ENCODE measurements around the gene WWC1.

WWC1 gene

DNA sequence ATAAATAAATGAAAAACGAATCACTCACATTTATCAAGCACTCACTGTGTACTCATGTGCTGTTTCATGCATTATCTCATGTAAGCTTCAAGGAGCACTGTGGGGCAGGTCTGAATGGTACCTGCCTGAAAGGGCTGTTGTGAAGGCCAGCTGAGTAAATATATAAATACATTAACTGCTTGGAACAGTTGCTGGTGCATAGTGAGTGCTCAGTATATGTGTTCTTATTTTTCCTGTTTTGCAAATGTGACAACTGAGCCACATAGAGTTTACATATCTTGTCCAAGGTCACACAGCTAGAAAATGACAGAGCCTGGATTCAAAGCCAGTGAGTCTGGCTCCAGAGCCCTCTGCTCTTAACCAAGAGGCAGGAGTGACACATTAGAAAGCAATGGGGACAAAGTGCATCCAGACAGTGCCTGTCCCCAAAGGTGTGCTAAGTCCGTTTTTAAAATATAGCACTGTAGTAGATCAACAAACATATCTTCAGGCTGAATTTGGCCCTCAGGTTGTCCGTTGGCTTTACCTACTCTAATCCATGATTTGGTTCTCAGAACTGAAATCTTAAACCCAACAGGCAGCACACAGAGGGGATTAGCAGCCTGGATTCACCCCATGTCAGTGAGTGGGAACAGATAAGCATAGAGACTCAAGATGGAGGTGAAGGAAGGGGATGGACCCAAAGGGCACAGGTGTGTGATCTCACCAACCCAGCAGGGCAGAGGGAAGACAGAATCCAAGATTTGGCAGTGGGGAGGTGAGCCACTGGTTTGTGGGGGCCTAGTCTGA lies 70.8 kb downstream of the WWC1 start:
- H3K27me3 Mint-ChIP-seq, result peaks cover 0 to 7% of the 10 kb centered on the region in 2 donors
- peaks cover 0 to 2% of the 10 kb centered on the region in 2 donors for H3K9me3 Mint-ChIP-seq
- ATAC-seq (replicated peaks), result no peak
- H3K4me3 Mint-ChIP-seq, result no peak overlapping the region
- H3K36me3 Mint-ChIP-seq, result no peaks in the 10 kb centered on the region
- no peak for DNase-seq
- H3K27ac Mint-ChIP-seq, result no peak overlapping the region
- H3K4me1 Mint-ChIP-seq, result no peaks in the 10 kb centered on the region

DNA sequence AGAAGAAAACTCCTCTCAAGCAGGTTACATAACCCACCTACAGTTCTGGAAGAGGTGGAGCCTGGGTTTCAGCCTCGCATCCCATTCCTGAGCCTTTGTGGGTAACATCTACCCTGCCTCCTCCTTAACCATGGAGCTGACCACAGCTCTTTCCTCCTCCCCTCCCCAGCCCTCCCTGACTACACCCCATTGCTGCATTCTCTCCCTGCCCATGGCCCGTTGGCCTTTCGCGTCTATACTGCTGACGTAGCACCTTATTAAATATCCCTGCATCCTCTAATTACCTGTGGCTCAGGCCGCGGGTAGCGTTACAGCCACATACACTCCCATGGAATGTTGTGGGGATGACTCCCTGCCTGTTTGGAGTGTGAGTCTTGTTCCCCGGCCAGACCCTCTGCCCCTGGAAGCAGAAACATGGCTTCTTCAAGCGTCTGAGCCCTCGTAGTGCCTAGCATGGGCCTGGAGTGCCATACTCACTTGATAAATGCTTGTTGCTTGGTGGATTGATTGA lies 72.8 kb downstream of the WWC1 start:
- Mint-ChIP-seq H3K36me3 (no peaks in the 10 kb centered on the region), H3K27ac (no peak overlapping the region), H3K4me3 (no peak overlapping the region), H3K9me3 (peaks cover 0 to 2% of the 10 kb centered on the region in 2 donors), H3K4me1 (no peaks in the 10 kb centered on the region), H3K27me3 (peaks cover 0 to 7% of the 10 kb centered on the region in 2 donors)
- ATAC-seq (replicated peaks), result no peak
- DNase-seq, result no peak

DNA sequence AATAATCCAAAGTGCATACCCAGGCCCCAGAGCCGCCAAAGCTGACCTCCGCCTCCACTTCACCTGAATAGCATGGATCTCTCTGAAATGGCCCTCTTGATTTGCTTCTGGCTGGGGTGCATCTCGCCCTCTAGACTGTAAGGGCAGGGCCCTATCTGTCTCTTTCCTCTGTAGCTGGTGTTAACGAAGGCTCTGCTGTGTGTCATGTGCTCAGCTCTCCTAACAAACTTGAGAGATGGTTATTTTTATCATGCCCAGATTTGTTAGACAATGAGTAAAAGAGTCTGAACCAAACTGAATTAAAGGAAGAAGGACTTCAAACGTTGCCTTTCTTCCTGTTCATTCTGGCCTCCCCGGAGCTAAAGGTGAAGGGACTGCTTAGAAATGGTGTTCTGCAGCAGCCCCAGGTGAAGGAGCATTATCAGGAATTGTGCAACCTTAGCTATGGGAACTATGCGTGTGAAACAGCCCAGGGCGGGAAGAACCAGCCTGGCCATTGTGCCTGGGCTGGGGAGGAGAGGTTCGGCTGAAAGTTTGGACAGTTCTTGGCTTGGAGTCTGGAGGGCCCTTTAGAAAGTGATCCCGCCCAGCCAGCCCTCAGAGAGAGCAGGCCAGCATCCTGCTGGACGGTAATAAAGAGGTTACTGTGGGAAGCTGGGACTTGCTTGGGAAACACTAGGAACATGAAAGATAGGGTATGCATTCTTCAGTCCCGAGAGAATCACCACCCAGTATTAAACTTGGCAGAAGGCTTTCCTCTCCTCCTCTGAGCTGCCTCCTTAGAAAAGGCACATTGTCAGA lies 73.5 kb downstream of the WWC1 start:
- ATAC-seq (replicated peaks) (peak in 1 of 2 donors; percentile 19), DNase-seq (no peak)
- Mint-ChIP-seq H3K4me1 (no peaks in the 10 kb centered on the region), H3K9me3 (peaks cover 0 to 2% of the 10 kb centered on the region in 2 donors), H3K27ac (no peak overlapping the region), H3K4me3 (no peak overlapping the region), H3K36me3 (no peaks in the 10 kb centered on the region), H3K27me3 (peaks cover 0 to 7% of the 10 kb centered on the region in 2 donors)

DNA sequence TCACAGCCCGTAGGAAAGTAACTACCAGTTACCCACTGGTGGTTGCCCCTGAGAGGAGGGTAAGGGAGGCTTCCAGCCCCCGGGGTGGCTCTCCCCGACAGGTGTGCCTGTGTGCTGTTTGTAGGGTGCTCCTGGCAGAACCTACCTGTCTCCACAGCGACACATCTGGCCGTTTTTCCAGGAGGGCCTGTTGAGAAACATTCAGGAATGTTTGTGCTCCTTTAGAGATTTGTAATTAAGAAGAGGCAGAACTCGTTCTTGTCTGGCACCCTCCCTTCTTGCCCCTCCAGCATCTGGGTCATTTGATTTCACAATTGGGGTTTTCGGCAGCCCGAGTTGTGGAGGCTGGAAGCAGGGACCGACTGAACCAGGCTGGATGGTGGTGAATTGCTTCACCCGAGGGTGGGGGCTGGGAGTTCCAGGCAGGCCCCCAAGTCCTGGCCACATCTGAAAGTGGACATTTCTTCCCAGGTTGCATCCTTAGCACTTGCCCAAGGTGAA lies 74.2 kb downstream of the WWC1 start:
- no peak for DNase-seq
- no peak for ATAC-seq (replicated peaks)
- peaks cover 0 to 7% of the 10 kb centered on the region in 2 donors for H3K27me3 Mint-ChIP-seq
- H3K4me1 Mint-ChIP-seq, result no peaks in the 10 kb centered on the region
- H3K36me3 Mint-ChIP-seq, result no peaks in the 10 kb centered on the region
- no peak overlapping the region for H3K27ac Mint-ChIP-seq
- H3K9me3 Mint-ChIP-seq, result peaks cover 0 to 2% of the 10 kb centered on the region in 2 donors
- no peak overlapping the region for H3K4me3 Mint-ChIP-seq

DNA sequence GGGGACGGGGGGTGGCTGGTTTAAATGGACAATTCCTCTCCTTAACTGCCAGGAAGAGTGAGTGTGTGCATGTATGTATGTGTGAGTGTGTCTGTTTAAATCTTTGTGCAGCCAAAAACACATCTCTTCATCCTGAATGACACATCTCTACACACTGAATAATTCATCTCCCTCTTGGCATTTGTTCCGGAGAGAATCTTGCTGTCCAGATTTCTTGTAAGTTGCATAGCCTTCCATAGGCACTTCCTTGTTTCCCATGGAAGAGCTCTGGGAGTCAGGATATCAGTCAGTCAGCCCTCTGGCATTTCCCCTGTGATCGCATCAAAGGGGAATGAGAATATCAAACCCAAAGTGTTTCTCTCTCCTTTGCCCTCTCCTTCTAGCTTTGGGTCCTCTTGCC lies 74.7 kb downstream of the WWC1 start:
- no peaks in the 10 kb centered on the region for H3K36me3 Mint-ChIP-seq
- peaks cover 0 to 2% of the 10 kb centered on the region in 2 donors for H3K9me3 Mint-ChIP-seq
- no peak overlapping the region for H3K4me3 Mint-ChIP-seq
- no peak for DNase-seq
- H3K27me3 Mint-ChIP-seq, result peaks cover 0 to 7% of the 10 kb centered on the region in 2 donors
- H3K27ac Mint-ChIP-seq, result no peak overlapping the region
- no peak for ATAC-seq (replicated peaks)
- H3K4me1 Mint-ChIP-seq, result no peaks in the 10 kb centered on the region

DNA sequence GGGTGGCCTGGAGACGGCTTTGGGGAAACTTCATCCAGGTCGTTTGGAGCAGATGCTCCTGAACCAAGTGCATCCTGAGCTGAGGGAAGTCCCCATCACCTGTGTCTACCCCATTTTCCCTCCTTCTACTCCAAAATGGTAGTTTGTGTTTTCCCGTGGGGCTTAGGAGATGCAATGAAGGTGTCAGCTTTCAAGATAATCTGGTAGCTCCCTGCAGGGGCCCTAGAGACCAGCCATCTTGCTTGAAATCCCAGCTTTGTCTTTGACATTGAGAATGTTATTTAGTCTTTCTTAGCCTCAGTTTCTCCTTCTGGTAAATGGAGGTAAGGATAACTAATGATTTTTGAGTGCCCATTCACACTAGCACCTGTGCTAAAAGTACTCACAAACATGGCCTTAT lies 77.4 kb downstream of the WWC1 start:
- ATAC-seq (replicated peaks) (no peak), DNase-seq (no peak)
- H3K27me3 Mint-ChIP-seq, result no peaks in the 10 kb centered on the region
- no peaks in the 10 kb centered on the region for H3K9me3 Mint-ChIP-seq
- H3K27ac Mint-ChIP-seq, result no peak overlapping the region
- no peaks in the 10 kb centered on the region for H3K36me3 Mint-ChIP-seq
- no peaks in the 10 kb centered on the region for H3K4me1 Mint-ChIP-seq
- no peak overlapping the region for H3K4me3 Mint-ChIP-seq

DNA sequence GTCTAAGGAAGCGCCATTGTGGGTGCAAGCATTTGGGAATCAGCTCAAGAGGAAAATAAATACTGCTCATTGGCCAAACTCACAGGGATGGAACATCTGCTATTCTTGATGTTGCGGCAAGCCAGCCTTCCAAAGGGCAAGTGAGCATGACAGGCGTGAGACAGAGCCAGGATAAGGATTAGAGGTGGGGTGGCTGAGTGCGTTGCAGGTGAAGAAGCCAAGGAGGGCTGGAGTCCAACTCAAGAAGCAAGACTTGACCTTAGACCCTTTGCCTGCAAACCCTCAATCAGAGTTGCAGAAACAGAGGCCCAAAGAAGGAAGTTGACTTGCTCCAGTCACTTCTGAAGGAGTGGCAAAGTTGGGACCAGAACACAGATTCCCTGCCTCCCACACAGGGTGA lies 79.4 kb downstream of the WWC1 start:
- no peak overlapping the region for H3K4me3 Mint-ChIP-seq
- no peaks in the 10 kb centered on the region for H3K27me3 Mint-ChIP-seq
- no peaks in the 10 kb centered on the region for H3K4me1 Mint-ChIP-seq
- H3K36me3 Mint-ChIP-seq, result no peaks in the 10 kb centered on the region
- no peak for ATAC-seq (replicated peaks)
- no peak for DNase-seq
- H3K9me3 Mint-ChIP-seq, result no peaks in the 10 kb centered on the region
- no peak overlapping the region for H3K27ac Mint-ChIP-seq

DNA sequence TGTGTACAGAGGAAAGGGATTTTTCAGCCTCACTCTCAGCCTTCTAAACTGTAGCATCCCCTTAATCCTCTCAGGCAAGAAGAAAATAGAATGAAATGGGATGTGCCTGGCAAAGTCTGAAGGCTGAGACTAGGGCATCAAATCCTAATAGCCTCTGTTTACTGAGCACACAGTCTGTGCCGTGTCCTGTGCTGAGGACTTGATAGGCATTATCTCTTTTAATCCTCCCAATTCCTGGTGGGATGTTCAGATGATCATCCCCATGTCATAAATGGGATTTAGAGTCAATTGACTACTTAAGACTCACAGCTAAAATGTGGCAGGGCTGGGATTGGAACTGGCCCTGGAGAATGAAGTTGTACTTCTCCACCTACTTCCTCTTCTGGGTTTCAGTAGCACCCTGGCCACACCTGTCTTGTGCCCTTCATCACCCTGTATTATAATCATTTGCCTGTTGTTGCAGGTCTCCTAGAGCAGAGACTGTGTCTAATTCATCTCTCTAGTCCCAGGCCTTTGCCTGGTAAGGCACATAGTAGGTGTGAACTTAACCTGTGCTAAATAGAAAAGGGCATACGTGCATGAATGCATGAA lies 81.0 kb downstream of the WWC1 start:
- Mint-ChIP-seq H3K36me3 (no peaks in the 10 kb centered on the region), H3K9me3 (no peaks in the 10 kb centered on the region), H3K27me3 (no peaks in the 10 kb centered on the region), H3K27ac (no peak overlapping the region), H3K4me3 (no peak overlapping the region), H3K4me1 (no peaks in the 10 kb centered on the region)
- DNase-seq, result no peak
- no peak for ATAC-seq (replicated peaks)

DNA sequence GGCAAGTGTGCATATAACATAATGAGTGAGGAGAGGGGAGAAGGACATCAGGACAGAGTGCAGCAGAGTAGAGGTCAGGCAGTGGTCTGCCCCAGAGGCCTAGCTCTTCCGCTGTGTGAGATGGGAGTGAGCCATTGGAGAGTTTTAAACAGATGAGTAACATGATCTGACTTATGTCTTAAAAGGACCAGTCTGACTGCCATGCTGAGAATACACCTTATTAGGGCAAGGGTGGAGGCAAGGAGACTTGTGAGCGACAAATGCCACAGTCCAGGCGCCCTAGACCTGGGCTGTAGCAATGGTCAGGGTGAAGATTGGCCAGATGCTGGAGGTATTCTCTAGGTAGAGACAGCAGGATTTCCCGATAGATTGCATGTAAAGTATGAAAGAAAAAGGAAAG lies 83.1 kb downstream of the WWC1 start:
- Mint-ChIP-seq H3K27ac (no peak overlapping the region), H3K4me1 (no peaks in the 10 kb centered on the region), H3K9me3 (no peaks in the 10 kb centered on the region), H3K36me3 (no peaks in the 10 kb centered on the region), H3K27me3 (no peaks in the 10 kb centered on the region), H3K4me3 (no peak overlapping the region)
- ATAC-seq (replicated peaks) (no peak), DNase-seq (no peak)

DNA sequence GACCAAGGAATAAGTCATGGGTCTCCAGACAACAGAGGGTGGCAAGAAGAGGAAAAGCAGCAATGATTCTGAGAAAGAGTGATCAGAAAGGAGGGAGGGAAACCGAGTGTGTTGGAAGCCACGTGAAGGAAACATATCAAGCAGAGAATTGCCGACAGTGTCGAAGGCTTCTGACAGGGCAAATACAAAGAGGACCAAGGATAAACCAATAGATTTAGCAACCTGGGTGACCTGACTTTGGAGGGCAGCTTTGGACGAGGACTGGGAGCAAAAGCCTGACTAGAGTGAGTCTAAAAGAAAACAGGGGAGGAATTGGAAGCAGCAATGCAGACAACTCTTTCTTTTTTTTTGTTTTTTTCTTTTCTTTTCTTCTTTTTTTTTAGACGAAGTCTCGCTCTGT lies 83.8 kb downstream of the WWC1 start:
- H3K4me3 Mint-ChIP-seq, result no peak overlapping the region
- no peaks in the 10 kb centered on the region for H3K36me3 Mint-ChIP-seq
- no peak for ATAC-seq (replicated peaks)
- no peaks in the 10 kb centered on the region for H3K4me1 Mint-ChIP-seq
- no peaks in the 10 kb centered on the region for H3K9me3 Mint-ChIP-seq
- H3K27ac Mint-ChIP-seq, result no peak overlapping the region
- no peaks in the 10 kb centered on the region for H3K27me3 Mint-ChIP-seq
- DNase-seq, result no peak

DNA sequence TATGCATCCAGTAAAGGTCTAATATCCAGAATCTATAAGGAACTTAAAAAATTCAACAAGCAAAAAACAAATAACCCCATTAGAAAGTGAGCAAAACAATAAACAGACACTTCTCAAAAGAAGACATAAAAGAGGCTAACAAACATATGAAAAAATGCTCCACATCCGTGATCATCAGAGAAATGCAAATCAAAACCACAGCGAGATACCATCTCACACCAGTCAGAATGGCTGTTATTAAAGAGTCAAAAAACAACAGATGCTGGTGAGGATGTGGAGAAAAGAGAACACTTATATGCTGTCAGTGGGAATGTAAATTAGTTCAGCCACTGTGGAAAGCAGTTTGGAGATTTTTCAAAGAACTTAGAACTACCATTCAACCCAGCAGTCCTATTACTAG lies 86.1 kb downstream of the WWC1 start:
- Mint-ChIP-seq H3K4me1 (no peaks in the 10 kb centered on the region), H3K27me3 (no peaks in the 10 kb centered on the region), H3K9me3 (peaks cover 0 to 1% of the 10 kb centered on the region in 2 donors), H3K36me3 (no peaks in the 10 kb centered on the region), H3K4me3 (no peak overlapping the region), H3K27ac (no peak overlapping the region)
- no peak for ATAC-seq (replicated peaks)
- DNase-seq, result no peak

DNA sequence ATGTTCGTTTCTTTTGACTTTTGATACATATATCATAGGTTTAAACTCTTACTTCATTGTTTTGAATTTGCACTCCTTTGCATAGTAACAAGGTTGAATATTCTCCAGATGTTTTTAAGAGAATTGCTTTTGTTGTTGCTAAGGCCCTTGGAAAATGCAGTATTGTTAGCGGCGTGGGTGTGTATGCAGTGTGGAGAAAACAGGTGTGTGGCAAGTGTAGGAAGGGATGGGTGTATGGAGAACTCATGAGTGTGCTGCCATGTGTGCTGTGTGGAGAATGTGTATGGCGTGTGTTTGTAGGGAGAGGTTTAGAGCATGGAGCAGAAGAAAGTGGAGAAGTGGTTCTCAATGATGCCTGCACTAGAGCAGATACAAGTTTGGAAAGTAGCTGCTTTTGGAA lies 87.3 kb downstream of the WWC1 start:
- Mint-ChIP-seq H3K9me3 (peaks cover 0 to 1% of the 10 kb centered on the region in 2 donors), H3K4me3 (no peak overlapping the region), H3K27me3 (no peaks in the 10 kb centered on the region), H3K4me1 (no peaks in the 10 kb centered on the region), H3K36me3 (no peaks in the 10 kb centered on the region), H3K27ac (no peak overlapping the region)
- ATAC-seq (replicated peaks) (no peak), DNase-seq (no peak)

DNA sequence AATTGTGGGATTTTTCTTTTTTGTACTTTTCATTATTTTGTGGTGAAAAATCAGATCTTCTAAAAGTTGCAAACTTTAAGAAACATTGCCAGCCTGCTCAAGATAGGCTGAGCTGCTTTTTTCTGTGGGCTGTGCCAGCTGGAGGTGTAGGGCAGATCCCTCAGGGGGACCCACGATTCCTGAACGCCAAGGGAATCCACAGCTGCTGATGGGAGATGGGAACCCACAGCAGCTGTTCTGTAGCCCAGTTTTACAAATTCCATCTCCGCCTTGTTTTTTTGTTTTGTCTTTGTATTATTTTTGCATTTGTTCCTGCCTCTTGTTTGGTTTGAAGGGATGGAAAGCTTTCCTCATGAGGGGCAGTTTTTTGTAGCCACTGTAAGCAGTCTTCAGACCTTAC lies 91.0 kb downstream of the WWC1 start:
- H3K27me3 Mint-ChIP-seq, result no peaks in the 10 kb centered on the region
- ATAC-seq (replicated peaks) (no peak), DNase-seq (no peak)
- H3K9me3 Mint-ChIP-seq, result peaks cover 7 to 8% of the 10 kb centered on the region in 2 donors
- no peaks in the 10 kb centered on the region for H3K4me1 Mint-ChIP-seq
- no peak overlapping the region for H3K27ac Mint-ChIP-seq
- H3K4me3 Mint-ChIP-seq, result no peak overlapping the region
- H3K36me3 Mint-ChIP-seq, result peaks cover 0 to 3% of the 10 kb centered on the region in 2 donors

DNA sequence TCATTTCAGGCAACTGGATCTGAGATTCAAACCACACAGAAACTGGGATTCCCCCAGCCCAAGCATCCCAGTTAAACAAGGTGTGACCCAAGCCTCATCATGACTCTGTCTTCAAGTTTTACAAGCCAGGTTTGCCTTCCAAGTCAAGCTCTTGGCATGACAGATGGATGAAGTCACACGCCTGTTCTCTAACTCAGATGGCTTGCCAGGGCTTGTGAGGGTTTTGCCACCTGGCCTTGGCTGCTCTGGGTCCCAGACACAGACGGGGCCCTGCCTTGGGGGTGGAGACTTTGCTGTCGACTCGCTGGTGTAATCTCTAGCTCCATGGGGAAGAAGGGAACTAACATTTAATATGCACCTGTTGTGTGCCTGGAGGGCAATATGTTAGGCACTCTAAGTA lies 99.0 kb downstream of the WWC1 start:
- no peak for DNase-seq
- no peaks in the 10 kb centered on the region for H3K4me1 Mint-ChIP-seq
- no peak for ATAC-seq (replicated peaks)
- H3K9me3 Mint-ChIP-seq, result peaks cover 16 to 21% of the 10 kb centered on the region in 2 donors
- H3K27me3 Mint-ChIP-seq, result no peaks in the 10 kb centered on the region
- H3K27ac Mint-ChIP-seq, result no peak overlapping the region
- H3K4me3 Mint-ChIP-seq, result no peak overlapping the region
- H3K36me3 Mint-ChIP-seq, result peaks cover 0 to 6% of the 10 kb centered on the region in 2 donors

Data from stimulated activated naive B cell treated with anti-CD40 and anti-IgM and Interleukin-4, amounts not matched to agents 10 μg/mL and 1 μg/mL and 100 μg/mL, for 72 hours (primary cell).